ENCODE data around the gene PPP1R18. TPM values are rescaled to one million over a fixed set of nuclear protein-coding genes. Genes with fewer than 3 reads are reported as not detected.
A peak's percentile ranks its signal among the peaks of the same experiment; 100 is the strongest.

PPP1R18 gene
- total and polyA plus RNA-seq, 9 of the 15 experiments (the other 6 are each of a cell fraction or from before 2014, with no cell fraction given), result 12.0 to 99.2 (median 42.6) TPM

DNA sequence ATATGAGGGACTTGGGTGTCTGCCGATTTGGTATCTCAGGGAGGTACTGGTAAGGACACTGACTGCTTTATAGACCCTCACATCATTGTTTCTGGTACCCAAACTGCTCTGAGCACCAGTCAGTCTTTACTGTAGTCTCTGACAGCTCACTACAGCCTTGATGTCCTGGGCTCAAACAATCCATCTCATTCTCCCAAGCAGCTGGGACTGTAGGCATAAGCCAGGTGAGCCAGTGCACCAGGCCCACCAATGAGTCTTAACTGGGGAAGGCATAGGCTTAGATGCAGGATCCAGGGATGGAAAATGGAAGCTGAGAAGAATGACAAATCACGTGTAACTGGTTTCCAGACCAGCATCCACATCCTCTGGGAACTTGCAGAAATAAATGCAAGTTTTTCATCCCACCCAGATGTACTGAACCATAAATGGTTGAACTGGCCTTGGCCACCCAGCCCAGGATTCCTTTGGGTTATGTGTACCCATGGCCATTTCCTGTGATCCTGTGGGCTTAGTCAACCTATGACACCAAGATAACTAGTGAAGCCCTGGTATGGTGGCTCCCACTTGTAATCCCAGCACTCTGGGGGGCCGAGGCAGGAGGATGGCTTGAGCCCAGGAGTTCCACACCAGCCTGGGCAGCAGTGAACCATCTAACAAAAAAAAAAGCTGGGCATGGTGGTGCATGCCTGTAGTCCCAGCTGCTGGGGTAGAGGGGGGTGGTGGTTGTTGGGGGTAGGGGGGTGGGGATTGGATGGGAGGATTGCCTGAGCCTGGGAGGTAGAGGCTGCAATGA, 39.5 kb upstream of the PPP1R18 start (continued):
- TF ChIP-seq, protein P1, sequence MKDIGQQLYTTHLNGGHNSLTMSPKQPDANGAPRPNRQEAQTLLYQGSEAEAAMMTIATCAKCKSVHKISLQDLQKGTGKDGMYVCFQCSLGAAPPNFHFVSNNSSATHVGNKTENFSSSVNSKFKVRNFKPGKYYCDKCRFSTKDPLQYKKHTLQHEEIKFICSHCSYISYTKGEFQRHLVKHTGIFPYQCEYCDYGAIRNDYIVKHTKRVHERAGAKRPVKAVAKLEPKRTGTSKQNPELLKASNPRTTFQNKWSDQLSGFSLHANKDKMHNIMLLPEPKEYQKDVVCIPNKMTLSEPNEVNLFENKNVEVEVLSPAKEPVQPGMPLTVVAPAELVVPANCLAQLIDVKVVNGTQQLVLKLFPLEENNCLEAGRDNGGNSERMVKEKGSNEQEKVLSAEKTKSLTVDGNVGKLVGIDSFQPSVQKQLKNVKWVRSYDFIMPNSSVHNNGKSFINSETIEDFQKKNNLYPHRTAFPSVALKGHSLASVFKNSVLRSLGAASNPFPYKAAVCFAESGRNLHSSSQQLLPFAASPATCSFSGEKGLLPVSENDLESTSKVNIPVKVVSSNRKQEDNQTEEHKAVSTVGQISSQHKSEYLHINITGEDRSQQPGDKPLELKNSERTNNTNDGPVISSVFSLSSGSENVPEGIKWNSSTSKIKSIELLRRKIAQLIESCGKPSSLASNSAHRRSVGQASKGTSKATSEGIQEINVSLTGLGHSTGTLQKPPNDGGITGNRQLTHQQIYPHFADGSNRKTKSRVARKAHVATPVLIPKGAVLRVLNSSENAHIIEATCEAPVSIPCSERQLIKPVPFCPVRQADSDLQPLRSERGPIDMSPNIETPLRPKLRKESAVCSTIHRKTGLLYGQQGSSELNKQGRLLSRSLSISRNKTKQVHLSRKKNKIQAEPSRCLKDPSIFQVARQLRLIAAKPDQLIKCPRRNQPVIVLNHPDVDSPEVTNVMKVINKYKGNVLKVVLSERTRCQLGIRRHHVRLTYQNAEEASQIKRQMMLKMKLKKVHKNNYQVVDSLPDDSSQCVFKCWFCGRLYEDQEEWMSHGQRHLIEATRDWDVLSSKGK (CRISPR knock-in tag; IDR thresholded peaks at IDR 0.05), result peak; percentile 77; the same call in 1 of the 2 replicates
- TF ChIP-seq BCL6 (CRISPR knock-in tag; IDR thresholded peaks at IDR 0.05) (0 out of 2 replicates have a peak, but pooled peaks have one; percentile 13), NFIC (IDR thresholded peaks at IDR 0.05) (peak; percentile 36; the same call in 1 of the 2 replicates), GTF2E2 (tag; IDR thresholded peaks at IDR 0.05) (no peak), TAF1 (IDR thresholded peaks at IDR 0.05; ENCODE audit: control insufficient read depth, extremely low read depth, insufficient read depth, low read length, severe bottlenecking) (peak; percentile 20), ZNF431 (CRISPR knock-in tag; IDR thresholded peaks at IDR 0.05) (no peak), ZNF695 (CRISPR knock-in tag; IDR thresholded peaks at IDR 0.05) (peak; percentile 86; the same call in 1 of the 2 replicates), IFI16 (CRISPR knock-in tag; IDR thresholded peaks at IDR 0.05) (no peak), EP400 (IDR thresholded peaks at IDR 0.05) (no peak)
- TF ChIP-seq, protein P2, sequence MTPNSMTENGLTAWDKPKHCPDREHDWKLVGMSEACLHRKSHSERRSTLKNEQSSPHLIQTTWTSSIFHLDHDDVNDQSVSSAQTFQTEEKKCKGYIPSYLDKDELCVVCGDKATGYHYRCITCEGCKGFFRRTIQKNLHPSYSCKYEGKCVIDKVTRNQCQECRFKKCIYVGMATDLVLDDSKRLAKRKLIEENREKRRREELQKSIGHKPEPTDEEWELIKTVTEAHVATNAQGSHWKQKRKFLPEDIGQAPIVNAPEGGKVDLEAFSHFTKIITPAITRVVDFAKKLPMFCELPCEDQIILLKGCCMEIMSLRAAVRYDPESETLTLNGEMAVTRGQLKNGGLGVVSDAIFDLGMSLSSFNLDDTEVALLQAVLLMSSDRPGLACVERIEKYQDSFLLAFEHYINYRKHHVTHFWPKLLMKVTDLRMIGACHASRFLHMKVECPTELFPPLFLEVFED (CRISPR knock-in tag; conservative IDR thresholded peaks at IDR 0.05), result peak; percentile 97
- TF ChIP-seq, protein P3, sequence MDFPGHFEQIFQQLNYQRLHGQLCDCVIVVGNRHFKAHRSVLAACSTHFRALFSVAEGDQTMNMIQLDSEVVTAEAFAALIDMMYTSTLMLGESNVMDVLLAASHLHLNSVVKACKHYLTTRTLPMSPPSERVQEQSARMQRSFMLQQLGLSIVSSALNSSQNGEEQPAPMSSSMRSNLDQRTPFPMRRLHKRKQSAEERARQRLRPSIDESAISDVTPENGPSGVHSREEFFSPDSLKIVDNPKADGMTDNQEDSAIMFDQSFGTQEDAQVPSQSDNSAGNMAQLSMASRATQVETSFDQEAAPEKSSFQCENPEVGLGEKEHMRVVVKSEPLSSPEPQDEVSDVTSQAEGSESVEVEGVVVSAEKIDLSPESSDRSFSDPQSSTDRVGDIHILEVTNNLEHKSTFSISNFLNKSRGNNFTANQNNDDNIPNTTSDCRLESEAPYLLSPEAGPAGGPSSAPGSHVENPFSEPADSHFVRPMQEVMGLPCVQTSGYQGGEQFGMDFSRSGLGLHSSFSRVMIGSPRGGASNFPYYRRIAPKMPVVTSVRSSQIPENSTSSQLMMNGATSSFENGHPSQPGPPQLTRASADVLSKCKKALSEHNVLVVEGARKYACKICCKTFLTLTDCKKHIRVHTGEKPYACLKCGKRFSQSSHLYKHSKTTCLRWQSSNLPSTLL (IDR thresholded peaks at IDR 0.05), result no peak
- TF ChIP-seq, protein P4, sequence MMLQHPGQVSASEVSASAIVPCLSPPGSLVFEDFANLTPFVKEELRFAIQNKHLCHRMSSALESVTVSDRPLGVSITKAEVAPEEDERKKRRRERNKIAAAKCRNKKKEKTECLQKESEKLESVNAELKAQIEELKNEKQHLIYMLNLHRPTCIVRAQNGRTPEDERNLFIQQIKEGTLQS (IDR thresholded peaks at IDR 0.05), result no peak
- TF ChIP-seq, protein P4 (CRISPR knock-in tag; conservative IDR thresholded peaks at IDR 0.05), result no peak
- TF ChIP-seq, protein P5, sequence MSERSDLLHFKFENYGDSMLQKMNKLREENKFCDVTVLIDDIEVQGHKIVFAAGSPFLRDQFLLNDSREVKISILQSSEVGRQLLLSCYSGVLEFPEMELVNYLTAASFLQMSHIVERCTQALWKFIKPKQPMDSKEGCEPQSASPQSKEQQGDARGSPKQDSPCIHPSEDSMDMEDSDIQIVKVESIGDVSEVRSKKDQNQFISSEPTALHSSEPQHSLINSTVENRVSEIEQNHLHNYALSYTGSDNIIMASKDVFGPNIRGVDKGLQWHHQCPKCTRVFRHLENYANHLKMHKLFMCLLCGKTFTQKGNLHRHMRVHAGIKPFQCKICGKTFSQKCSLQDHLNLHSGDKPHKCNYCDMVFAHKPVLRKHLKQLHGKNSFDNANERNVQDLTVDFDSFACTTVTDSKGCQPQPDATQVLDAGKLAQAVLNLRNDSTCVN (CRISPR knock-in tag; IDR thresholded peaks at IDR 0.05), result peak; percentile 83; the same call in 1 of the 2 replicates
- TF ChIP-seq, protein P6, sequence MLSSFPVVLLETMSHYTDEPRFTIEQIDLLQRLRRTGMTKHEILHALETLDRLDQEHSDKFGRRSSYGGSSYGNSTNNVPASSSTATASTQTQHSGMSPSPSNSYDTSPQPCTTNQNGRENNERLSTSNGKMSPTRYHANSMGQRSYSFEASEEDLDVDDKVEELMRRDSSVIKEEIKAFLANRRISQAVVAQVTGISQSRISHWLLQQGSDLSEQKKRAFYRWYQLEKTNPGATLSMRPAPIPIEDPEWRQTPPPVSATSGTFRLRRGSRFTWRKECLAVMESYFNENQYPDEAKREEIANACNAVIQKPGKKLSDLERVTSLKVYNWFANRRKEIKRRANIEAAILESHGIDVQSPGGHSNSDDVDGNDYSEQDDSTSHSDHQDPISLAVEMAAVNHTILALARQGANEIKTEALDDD (IDR thresholded peaks at IDR 0.05), result peak; percentile 77; the same call in 1 of the 2 replicates
